GM12864 (cell line): ENCODE data around the gene SYS1.

ENCODE experiments used
- DNase-seq: peaks from one replicate; pipeline ENCODE4 v3.0.0-alpha.2; 2011; ENCODE audit warnings: low read depth
- H3K4me3 ChIP-seq: 2 replicates; pipeline ENCODE4 v1.5.1; 2011; ENCODE audit warnings: mild to moderate bottlenecking, low read depth, low read length, control low read depth
- CTCF ChIP-seq: IDR thresholded peaks from 2 replicates; pipeline ENCODE4 v1.5.1; 2011; ENCODE audit warnings: low read depth, mild to moderate bottlenecking, moderate library complexity, low read length, control low read depth, inconsistent platforms; ENCODE audit errors: missing control alignments

Gene SYS1

DNA sequence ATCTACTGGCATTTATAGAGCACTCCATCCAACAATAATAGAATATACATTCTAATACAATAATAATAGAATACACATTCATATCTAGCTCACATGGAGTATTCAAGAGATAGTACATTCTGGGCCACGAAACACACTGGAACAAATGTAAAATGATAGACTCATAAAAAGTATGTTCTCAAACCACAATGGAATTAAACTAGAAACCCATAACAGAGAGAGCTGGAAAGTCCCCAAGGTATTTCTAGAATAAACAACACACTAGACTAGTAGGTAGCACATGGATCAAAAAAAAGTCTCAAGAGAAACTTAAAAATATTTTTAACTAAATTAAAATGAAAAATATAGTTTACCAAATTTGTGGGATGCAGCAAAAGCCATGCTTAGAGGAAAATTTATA, 24.3 kb downstream of the SYS1 start:
- no peak for DNase-seq
- H3K4me3 ChIP-seq = no peak overlapping the region
- TF ChIP-seq CTCF = no peak

DNA sequence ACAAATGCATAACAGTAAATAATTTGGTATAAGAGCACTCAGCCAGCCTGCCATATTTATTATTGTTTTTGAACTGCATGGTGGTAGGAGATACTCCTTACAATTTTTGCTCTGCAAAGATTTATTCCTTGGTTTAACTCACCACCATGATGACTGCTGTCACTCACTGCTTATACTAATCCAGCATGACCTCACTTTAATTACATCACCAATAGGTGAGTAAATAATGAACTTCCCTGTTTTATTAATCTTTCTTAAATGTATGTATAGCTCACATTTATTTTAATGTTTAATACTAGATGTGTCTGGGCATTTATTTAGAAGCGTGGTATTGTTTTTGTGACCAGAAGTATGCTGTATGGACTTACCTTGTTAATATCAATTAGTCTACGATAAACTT, 28.0 kb downstream of the SYS1 start:
- H3K4me3 ChIP-seq = no peak overlapping the region
- no peak for TF ChIP-seq CTCF
- no peak for DNase-seq

DNA sequence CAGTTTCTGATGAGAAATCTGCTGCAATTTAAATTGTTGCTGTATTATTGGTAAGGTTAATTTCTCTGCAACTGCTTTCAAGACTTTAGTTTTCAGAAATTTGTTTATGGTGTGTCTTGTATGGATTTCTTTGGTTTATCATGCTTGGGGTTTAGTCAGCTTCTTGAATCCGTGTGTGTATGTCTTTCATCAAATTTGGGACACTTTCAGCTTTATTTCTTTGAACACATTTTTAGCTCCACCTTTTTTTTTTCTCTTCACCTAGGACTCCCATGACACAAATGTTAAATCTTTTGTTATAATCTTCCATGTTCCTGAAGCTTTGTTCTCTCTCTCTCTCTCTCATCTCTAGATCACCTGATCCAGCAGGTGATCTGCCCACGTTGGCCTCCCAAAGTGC, 28.6 kb downstream of the SYS1 start:
- H3K4me3 ChIP-seq = no peak overlapping the region
- no peak for DNase-seq
- TF ChIP-seq CTCF = no peak

DNA sequence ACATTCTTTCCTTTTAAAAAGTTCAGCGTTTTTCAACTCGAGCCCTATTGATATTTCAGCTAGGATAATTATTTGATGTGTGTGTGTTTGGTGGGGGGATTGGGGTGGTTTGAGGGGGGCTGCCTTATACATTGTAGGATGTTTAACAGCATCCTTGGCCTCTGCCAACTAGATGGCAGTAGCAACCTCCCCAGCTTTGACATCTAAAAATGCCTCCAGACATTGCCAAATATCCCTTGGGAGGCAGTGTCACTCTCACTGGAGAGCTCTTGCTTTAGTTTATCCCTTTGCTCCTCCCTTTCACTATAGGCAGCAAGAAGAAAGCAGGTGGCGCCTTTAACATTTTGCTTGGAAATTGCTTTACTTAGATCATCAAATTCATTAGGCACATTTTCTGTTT, 29.8 kb downstream of the SYS1 start:
- no peak for DNase-seq
- no peak for TF ChIP-seq CTCF
- no peak overlapping the region for H3K4me3 ChIP-seq

DNA sequence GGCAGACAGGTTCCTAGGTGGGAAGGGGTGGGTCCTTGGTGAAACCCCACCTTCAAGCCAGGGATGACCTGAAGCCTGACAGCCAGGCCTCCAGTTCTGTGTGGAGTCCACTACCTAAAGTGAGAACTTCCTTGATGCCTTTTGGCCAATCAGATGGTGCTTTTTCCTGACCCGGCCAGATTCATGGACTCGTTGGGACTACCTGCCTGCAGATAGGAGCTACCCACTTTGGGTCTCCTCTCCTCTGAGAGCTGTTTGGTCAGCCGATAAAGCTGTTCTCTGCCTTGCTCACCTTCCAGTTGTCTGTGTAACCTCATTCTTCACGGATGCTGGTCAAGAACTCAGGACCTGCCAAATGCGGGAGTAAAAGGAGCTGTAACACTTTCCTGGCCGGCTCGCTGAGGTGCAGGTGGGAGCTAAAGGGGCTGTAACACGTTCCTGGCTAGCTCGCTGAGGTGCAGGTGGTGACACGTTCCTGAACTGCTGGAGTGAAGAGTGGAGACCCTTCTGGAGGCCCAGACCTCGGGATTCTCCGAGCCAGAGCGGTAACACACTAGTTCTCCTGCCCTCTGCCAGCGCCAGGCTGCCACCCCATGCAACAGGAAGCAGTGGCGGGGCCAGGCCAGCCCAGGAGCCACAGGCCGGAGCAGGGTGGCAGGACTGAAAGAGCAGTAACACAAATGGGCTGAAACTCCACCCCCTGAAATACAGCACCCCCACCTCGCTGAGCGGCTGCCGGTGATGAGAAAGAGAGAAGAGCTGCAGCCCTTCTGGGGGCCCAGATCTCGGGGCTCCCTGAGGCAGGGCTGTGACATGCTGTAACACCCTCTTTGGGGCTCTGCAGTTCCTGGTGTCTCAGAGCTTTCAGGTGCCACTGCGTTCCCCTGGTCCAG, 31.5 kb downstream of the SYS1 start:
- H3K4me3 ChIP-seq = no peak overlapping the region
- no peak for TF ChIP-seq CTCF
- no peak for DNase-seq

GRCh38 chr20:45395114-45395415, 32.1 kb downstream of the SYS1 start:
- no peak for DNase-seq
- no peak overlapping the region for H3K4me3 ChIP-seq
- no peak for TF ChIP-seq CTCF

- no peak for TF ChIP-seq CTCF
- DNase-seq = no peak
- H3K4me3 ChIP-seq = no peak overlapping the region
Observed at GRCh38 chr20:45399018-45399417, 36.1 kb downstream of the SYS1 start.
